GM12878 (cell line): ENCODE data around the gene TIPARP. TPM values are rescaled to one million over a fixed set of nuclear protein-coding genes. Genes with fewer than 3 reads are reported as not detected.

Experiments used
- CBX5 ChIP-seq: sonication (generic); IDR thresholded peaks from 2 replicates; pipeline ENCODE4 v1.6.1; 2016; ENCODE audit warnings: low read depth, moderate library complexity, mild to moderate bottlenecking, inconsistent platforms
- ESRRA ChIP-seq: IDR thresholded peaks from 2 replicates; pipeline ENCODE4 v1.6.1; 2012; ENCODE audit warnings: mild to moderate bottlenecking, low read length, improper control_type of control experiment
- GABPA ChIP-seq: IDR thresholded peaks from 2 replicates; pipeline ENCODE4 v1.6.1; 2014; ENCODE audit warnings: antibody characterized with exemption, low read depth, mild to moderate bottlenecking, inconsistent platforms
- HCFC1 ChIP-seq: fragments of 150-350 bp; IDR thresholded peaks from 2 replicates; pipeline ENCODE4 v1.6.1; 2014; ENCODE audit warnings: low read length
- IKZF2 ChIP-seq, 2 experiments: fragments of 450-650 bp; IDR thresholded peaks; 2 replicates each; pipeline ENCODE4 v1.6.1; 2017; ENCODE audit warnings: mild to moderate bottlenecking in 2 of 2, moderate library complexity in 2 of 2
- IRF4 ChIP-seq: IDR thresholded peaks from 2 replicates; pipeline ENCODE4 v1.6.1; 2011; ENCODE audit warnings: low read depth, low read length
- MTA3 ChIP-seq: IDR thresholded peaks from 2 replicates; pipeline ENCODE4 v1.6.1; 2012; ENCODE audit warnings: low read length, inconsistent platforms, borderline replicate concordance
- NFXL1 ChIP-seq: fragments of 450-650 bp; IDR thresholded peaks from 2 replicates; pipeline ENCODE4 v1.6.1; 2017; ENCODE audit warnings: antibody characterized with exemption, mild to moderate bottlenecking, borderline replicate concordance
- NR2F1 ChIP-seq: fragments of 450-650 bp; conservative IDR thresholded peaks from 2 replicates; pipeline ENCODE4 v1.6.1; 2017; ENCODE audit warnings: mild to moderate bottlenecking
- RAD51 ChIP-seq: fragments of 450-650 bp; IDR thresholded peaks from 2 replicates; pipeline ENCODE4 v1.6.1; 2016; ENCODE audit warnings: moderate library complexity, mild to moderate bottlenecking, inconsistent platforms
- SIN3A ChIP-seq: IDR thresholded peaks from 2 replicates; pipeline ENCODE4 v1.6.1; 2012; ENCODE audit warnings: low read depth, low read length, improper control_type of control experiment
- SMAD1 ChIP-seq: fragments of 450-650 bp; IDR thresholded peaks from 2 replicates; pipeline ENCODE4 v1.6.1; 2018; ENCODE audit warnings: mild to moderate bottlenecking, low read depth; ENCODE audit not compliant: partially characterized antibody
- SRF ChIP-seq, 2 experiments: IDR thresholded peaks; 2 replicates each; pipeline ENCODE4 v1.6.1; 2011; ENCODE audit warnings: low read depth in 2 of 2, low read length in 2 of 2, mild to moderate bottlenecking in 1 of 2, moderate library complexity in 1 of 2
- SUPT20H ChIP-seq: IDR thresholded peaks from 2 replicates; pipeline ENCODE4 v1.6.1; 2011; ENCODE audit warnings: low read depth, mild to moderate bottlenecking, low read length, moderate library complexity, borderline replicate concordance; ENCODE audit not compliant: control insufficient read depth
- TCF3 ChIP-seq: IDR thresholded peaks from 2 replicates; pipeline ENCODE4 v1.6.1; 2012; ENCODE audit warnings: low read depth, mild to moderate bottlenecking, low read length, borderline replicate concordance; ENCODE audit not compliant: insufficient read depth
- polyA plus RNA-seq, 11 experiments: library from polyadenylated mRNA; depleted of rRNA in 4 of 11; unstranded in 6 of 11; stranded (reverse) in 5 of 11; fragments of >200 nt; fragmentation: Nextera tagmentation in 4 of 11; fragmentation: Illumina TruSeq in 1 of 11; extraction: Ambion mirVana in 4 of 11; extraction: Trizol in 1 of 11; gene quantifications; 1 replicate in 1 of 11; 2 replicates in 10 of 11; pipeline versions ENCODE4 v1.2.1 to v1.2.3, GENCODE V29; 2011 to 2016; ENCODE audit warnings: inconsistent platforms in 2 of 11, missing spikeins in 2 of 11, low read depth in 1 of 11
- total RNA-seq, 4 experiments: library from RNA; depleted of rRNA in 3 of 4; stranded (reverse); fragments of >200 nt in 3 of 4; fragmentation: Illumina TruSeq in 1 of 4; extraction: Trizol in 1 of 4; gene quantifications; 2 replicates each; pipeline versions ENCODE4 v1.2.1 to v1.2.3, GENCODE V29; 2013 to 2021
- TF ChIP-seq, protein P1 (sequence below): fragments of 450-650 bp; formaldehyde crosslinking; IDR thresholded peaks from 2 replicates; pipeline ENCODE4 v1.4.0; 2022; ENCODE audit warnings: mild to moderate bottlenecking, moderate library complexity
- TF ChIP-seq, protein P2 (sequence below): IDR thresholded peaks from 2 replicates; pipeline ENCODE4 v1.6.1; 2012; ENCODE audit warnings: low read depth, low read length, improper control_type of control experiment
- TF ChIP-seq, protein P3 (sequence below): fragments of 450-650 bp; formaldehyde crosslinking; IDR thresholded peaks from 2 replicates; pipeline ENCODE4 v1.4.0; 2020; ENCODE audit warnings: mild to moderate bottlenecking, moderate library complexity
- TF ChIP-seq, protein P4 (sequence below): IDR thresholded peaks from 2 replicates; pipeline ENCODE4 v1.6.1; 2011; ENCODE audit warnings: borderline replicate concordance, low read depth, mild to moderate bottlenecking, moderate library complexity, low read length; ENCODE audit not compliant: insufficient read depth, poor library complexity, severe bottlenecking
- TF ChIP-seq, protein P5 (sequence below): fragments of 450-650 bp; IDR thresholded peaks from 2 replicates; pipeline ENCODE4 v1.6.1; 2018; ENCODE audit warnings: borderline replicate concordance, mild to moderate bottlenecking; ENCODE audit not compliant: partially characterized antibody

The TIPARP gene
- total and polyA plus RNA-seq, 10 of the 15 experiments (the other 5 are each of a cell fraction or from before 2014, with no cell fraction given), result 3.2 to 21.5 (median 12.0) TPM

DNA sequence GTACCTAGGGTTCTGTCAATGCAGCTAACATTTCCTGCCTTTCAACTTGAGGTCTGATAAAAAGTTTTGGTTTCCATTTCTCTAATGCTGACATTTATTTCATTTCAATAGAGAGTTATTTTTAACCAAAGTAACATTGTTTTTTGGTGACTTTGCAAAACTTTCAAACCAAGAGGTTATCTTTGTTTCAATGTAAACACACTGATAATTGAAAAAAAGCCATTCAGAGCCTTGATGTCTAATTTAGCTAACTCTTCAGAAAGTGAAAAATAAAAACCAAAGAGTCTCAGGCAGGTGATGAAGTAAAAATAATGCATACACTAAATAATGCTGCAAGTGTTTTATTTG lies 9.6 kb upstream of the TIPARP start (continued):
- TF ChIP-seq, protein P1, sequence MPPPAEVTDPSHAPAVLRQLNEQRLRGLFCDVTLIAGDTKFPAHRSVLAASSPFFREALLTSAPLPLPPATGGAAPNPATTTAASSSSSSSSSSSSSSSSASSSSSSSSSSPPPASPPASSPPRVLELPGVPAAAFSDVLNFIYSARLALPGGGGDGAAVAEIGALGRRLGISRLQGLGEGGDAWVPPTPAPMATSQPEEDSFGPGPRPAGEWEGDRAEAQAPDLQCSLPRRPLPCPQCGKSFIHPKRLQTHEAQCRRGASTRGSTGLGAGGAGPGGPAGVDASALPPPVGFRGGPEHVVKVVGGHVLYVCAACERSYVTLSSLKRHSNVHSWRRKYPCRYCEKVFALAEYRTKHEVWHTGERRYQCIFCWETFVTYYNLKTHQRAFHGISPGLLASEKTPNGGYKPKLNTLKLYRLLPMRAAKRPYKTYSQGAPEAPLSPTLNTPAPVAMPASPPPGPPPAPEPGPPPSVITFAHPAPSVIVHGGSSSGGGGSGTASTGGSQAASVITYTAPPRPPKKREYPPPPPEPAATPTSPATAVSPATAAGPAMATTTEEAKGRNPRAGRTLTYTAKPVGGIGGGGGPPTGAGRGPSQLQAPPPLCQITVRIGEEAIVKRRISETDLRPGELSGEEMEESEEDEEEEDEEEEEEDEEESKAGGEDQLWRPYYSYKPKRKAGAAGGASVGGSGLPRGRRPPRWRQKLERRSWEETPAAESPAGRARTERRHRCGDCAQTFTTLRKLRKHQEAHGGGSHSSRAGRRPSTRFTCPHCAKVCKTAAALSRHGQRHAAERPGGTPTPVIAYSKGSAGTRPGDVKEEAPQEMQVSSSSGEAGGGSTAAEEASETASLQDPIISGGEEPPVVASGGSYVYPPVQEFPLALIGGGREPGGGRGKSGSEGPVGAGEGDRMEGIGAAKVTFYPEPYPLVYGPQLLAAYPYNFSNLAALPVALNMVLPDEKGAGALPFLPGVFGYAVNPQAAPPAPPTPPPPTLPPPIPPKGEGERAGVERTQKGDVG (CRISPR knock-in tag), result no peak
- TF ChIP-seq, protein P2, sequence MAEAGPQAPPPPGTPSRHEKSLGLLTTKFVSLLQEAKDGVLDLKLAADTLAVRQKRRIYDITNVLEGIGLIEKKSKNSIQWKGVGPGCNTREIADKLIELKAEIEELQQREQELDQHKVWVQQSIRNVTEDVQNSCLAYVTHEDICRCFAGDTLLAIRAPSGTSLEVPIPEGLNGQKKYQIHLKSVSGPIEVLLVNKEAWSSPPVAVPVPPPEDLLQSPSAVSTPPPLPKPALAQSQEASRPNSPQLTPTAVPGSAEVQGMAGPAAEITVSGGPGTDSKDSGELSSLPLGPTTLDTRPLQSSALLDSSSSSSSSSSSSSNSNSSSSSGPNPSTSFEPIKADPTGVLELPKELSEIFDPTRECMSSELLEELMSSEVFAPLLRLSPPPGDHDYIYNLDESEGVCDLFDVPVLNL, result no peak
- TF ChIP-seq, protein P3, sequence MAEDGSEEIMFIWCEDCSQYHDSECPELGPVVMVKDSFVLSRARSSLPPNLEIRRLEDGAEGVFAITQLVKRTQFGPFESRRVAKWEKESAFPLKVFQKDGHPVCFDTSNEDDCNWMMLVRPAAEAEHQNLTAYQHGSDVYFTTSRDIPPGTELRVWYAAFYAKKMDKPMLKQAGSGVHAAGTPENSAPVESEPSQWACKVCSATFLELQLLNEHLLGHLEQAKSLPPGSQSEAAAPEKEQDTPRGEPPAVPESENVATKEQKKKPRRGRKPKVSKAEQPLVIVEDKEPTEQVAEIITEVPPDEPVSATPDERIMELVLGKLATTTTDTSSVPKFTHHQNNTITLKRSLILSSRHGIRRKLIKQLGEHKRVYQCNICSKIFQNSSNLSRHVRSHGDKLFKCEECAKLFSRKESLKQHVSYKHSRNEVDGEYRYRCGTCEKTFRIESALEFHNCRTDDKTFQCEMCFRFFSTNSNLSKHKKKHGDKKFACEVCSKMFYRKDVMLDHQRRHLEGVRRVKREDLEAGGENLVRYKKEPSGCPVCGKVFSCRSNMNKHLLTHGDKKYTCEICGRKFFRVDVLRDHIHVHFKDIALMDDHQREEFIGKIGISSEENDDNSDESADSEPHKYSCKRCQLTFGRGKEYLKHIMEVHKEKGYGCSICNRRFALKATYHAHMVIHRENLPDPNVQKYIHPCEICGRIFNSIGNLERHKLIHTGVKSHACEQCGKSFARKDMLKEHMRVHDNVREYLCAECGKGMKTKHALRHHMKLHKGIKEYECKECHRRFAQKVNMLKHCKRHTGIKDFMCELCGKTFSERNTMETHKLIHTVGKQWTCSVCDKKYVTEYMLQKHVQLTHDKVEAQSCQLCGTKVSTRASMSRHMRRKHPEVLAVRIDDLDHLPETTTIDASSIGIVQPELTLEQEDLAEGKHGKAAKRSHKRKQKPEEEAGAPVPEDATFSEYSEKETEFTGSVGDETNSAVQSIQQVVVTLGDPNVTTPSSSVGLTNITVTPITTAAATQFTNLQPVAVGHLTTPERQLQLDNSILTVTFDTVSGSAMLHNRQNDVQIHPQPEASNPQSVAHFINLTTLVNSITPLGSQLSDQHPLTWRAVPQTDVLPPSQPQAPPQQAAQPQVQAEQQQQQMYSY (CRISPR knock-in tag), result no peak
- no peak for TF ChIP-seq HCFC1
- no peak for TF ChIP-seq NR2F1
- no peak for TF ChIP-seq TCF3
- TF ChIP-seq MTA3, result no peak
- TF ChIP-seq SRF (IDR thresholded peaks at IDR 0.05; ENCODE audit: low read depth in 2 of 2, low read length in 2 of 2), result no peak
- TF ChIP-seq SIN3A, result no peak
- no peak for TF ChIP-seq RAD51
- no peak for TF ChIP-seq IRF4
- TF ChIP-seq SUPT20H, result no peak
- TF ChIP-seq NFXL1, result no peak
- 0 out of 2 replicates have a peak, but pooled peaks have one; percentile 15 for TF ChIP-seq CBX5
- no peak for TF ChIP-seq ESRRA
- TF ChIP-seq, protein P4, sequence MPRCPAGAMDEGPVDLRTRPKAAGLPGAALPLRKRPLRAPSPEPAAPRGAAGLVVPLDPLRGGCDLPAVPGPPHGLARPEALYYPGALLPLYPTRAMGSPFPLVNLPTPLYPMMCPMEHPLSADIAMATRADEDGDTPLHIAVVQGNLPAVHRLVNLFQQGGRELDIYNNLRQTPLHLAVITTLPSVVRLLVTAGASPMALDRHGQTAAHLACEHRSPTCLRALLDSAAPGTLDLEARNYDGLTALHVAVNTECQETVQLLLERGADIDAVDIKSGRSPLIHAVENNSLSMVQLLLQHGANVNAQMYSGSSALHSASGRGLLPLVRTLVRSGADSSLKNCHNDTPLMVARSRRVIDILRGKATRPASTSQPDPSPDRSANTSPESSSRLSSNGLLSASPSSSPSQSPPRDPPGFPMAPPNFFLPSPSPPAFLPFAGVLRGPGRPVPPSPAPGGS, result no peak
- TF ChIP-seq SMAD1, result no peak
- TF ChIP-seq IKZF2 (IDR thresholded peaks at IDR 0.05), result no peak
- TF ChIP-seq, protein P5, sequence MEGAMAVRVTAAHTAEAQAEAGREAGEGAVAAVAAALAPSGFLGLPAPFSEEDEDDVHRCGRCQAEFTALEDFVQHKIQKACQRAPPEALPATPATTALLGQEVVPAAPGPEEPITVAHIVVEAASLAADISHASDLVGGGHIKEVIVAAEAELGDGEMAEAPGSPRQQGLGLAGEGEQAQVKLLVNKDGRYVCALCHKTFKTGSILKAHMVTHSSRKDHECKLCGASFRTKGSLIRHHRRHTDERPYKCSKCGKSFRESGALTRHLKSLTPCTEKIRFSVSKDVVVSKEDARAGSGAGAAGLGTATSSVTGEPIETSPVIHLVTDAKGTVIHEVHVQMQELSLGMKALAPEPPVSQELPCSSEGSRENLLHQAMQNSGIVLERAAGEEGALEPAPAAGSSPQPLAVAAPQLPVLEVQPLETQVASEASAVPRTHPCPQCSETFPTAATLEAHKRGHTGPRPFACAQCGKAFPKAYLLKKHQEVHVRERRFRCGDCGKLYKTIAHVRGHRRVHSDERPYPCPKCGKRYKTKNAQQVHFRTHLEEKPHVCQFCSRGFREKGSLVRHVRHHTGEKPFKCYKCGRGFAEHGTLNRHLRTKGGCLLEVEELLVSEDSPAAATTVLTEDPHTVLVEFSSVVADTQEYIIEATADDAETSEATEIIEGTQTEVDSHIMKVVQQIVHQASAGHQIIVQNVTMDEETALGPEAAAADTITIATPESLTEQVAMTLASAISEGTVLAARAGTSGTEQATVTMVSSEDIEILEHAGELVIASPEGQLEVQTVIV, result no peak
- no peak for TF ChIP-seq GABPA
